Body of pancreas (tissue), 4 donors: ENCODE measurements around the gene MBD4. TPM values are rescaled to one million over a fixed set of nuclear protein-coding genes. Genes with fewer than 3 reads are reported as not detected.
"Not testable (repeated sequence)": the region's sequence is repeated elsewhere in the genome, so short reads cannot be mapped to it uniquely, and the experiment has no call there.

Experiments used
- ATAC-seq: fragments of 150-250 bp; one replicate; pipeline ENCODE4 v1.9.1; 2016
- DNase-seq, 4 donors: peaks; one replicate each; pipeline ENCODE4 v3.0.0-alpha.2; 2019
- H3K27ac ChIP-seq, 4 donors: fragments of 200-600 bp; sonication (generic); 1 replicate in 3 of 4; 2 replicates in 1 of 4; pipeline versions ENCODE4 v1.5.1 to v1.6.1; 2016 to 2019; ENCODE audit warnings: mild to moderate bottlenecking in 1 of 4, mixed read lengths in 1 of 4, moderate library complexity in 1 of 4
- H3K27me3 ChIP-seq, 2 donors: fragments of 200-600 bp; sonication (generic); one replicate each; pipeline ENCODE4 v1.6.0; 2016; ENCODE audit warnings: mild to moderate bottlenecking in 1 of 2
- H3K36me3 ChIP-seq, 2 donors: fragments of 200-600 bp; sonication (generic); replicated peaks in 1 of 2; 2 replicates each; pipeline ENCODE4 v1.5.1; 2016; ENCODE audit warnings: low read depth in 2 of 2; ENCODE audit not compliant: insufficient read depth in 1 of 2
- H3K4me1 ChIP-seq: fragments of 200-600 bp; sonication (generic); one replicate; pipeline ENCODE4 v1.6.0; 2016
- H3K4me3 ChIP-seq, 2 donors: fragments of 200-600 bp; sonication (generic); 1 replicate in 1 of 2; 2 replicates in 1 of 2; pipeline ENCODE4 v1.5.1; 2016 to 2019
- H3K9me3 ChIP-seq, 3 donors: fragments of 200-600 bp; sonication (generic); 1 replicate in 2 of 3; 2 replicates in 1 of 3; pipeline ENCODE4 v1.5.1; 2016
- POLR2A ChIP-seq, 3 donors: fragments of 450-650 bp; IDR thresholded peaks; one replicate each; pipeline ENCODE4 v1.6.1; 2016; ENCODE audit warnings: antibody characterized with exemption in 3 of 3, mild to moderate bottlenecking in 2 of 3
- WGBS, 2 donors: methylation state at CpG; one replicate each; pipeline ENCODE4 v1.1.5; 2017; 5-methylcytosine and 5-hydroxymethylcytosine counted together
- intact Hi-C: fragments of 100-400 bp; cut with DNase I; formaldehyde crosslinking; loops from one replicate; pipeline ENCODE4 v1.15.1; 2023
- total RNA-seq, 2 donors: library from RNA; depleted of rRNA; stranded (reverse); fragments of >200 nt; gene quantifications; one replicate each; pipeline ENCODE4 v1.1.0, GENCODE V29; 2016
- TF ChIP-seq, protein P1 (sequence below), 7 experiments: fragments of 450-650 bp in 4 of 7; fragments of 200-600 bp in 3 of 7; sonication (generic) in 3 of 7; IDR thresholded peaks; one replicate each; pipeline ENCODE4 v1.5.1; 2016 to 2019; ENCODE audit warnings: antibody characterized with exemption in 7 of 7

Gene MBD4
- total RNA-seq, 2 donors from 2014 or later: 18.7 to 23.1 TPM

DNA sequence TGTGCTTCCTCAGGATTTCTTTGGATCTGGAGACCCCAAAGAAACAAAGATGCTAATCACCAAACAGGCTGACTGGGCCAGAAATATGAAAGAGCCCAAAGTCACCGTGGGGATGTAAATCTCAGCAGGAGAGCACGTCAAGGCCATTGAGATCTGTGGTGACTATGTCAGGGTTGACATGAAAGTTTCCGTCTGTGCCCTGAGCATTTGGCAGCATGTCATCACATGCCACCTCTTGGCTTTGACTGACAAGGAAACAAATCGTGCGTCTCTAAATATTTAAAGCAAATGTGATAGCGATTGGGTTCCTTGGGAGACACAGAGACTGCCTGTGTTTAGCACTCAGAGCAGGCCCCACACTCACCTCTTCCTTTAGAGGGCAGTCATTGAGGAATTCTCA lies 46.5 kb downstream of the MBD4 start:
- H3K36me3 ChIP-seq: peaks cover 0 to 20% of the 10 kb centered on the region in 2 donors
- DNase-seq (no peak), ATAC-seq (no peak)
- no peak overlapping the region for H3K27ac ChIP-seq
- peaks cover 14% of the 10 kb centered on the region for H3K4me1 ChIP-seq
- H3K27me3 ChIP-seq: no peaks in the 10 kb centered on the region
- TF ChIP-seq, protein P1, sequence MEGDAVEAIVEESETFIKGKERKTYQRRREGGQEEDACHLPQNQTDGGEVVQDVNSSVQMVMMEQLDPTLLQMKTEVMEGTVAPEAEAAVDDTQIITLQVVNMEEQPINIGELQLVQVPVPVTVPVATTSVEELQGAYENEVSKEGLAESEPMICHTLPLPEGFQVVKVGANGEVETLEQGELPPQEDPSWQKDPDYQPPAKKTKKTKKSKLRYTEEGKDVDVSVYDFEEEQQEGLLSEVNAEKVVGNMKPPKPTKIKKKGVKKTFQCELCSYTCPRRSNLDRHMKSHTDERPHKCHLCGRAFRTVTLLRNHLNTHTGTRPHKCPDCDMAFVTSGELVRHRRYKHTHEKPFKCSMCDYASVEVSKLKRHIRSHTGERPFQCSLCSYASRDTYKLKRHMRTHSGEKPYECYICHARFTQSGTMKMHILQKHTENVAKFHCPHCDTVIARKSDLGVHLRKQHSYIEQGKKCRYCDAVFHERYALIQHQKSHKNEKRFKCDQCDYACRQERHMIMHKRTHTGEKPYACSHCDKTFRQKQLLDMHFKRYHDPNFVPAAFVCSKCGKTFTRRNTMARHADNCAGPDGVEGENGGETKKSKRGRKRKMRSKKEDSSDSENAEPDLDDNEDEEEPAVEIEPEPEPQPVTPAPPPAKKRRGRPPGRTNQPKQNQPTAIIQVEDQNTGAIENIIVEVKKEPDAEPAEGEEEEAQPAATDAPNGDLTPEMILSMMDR (IDR thresholded peaks at IDR 0.05): no peak
- no peak for TF ChIP-seq POLR2A (IDR thresholded peaks at IDR 0.05)
- H3K9me3 ChIP-seq: no peaks in the 10 kb centered on the region
- intact Hi-C loops: no loop called here
- 46 to 48% methylated on average over 6 of the region's 6 CpGs for WGBS, 2 donors
- H3K4me3 ChIP-seq: no peak overlapping the region

DNA sequence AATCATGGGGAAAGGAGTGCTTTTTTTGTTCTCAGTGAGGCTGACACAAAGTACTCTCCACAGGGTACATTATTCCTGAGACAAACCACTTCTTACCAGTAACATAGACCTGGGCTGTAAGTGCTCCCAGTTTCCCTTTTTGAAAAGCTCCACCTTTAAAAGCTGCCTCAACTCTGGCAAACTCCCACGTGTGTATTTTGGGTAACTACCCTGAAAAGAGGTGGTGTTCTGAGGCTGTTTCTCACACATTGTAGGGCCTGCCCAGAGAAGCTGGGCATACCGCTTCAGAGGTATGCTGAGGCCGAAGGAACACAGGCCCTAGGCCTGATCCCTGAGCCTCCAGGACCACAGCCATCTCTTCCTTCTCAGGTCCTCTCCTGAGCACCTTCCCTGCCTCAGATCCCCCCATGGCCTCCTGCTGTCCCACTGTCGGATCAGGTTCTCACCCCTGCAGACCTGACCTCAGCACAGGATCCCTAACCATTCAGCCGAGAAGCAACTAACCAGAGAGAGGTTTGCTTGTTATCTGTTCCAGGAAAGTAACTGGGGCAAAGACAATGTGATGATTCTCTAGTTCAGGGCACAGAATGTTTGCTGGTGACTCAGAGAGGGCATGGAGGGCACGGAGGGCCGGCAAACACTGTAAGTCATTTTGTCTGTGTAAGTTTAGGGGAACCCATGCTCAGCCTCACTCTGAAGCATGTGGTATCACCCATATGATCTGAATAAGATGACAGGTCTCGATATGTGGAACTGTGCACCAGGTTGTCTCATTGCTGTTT lies 47.5 kb downstream of the MBD4 start:
- ATAC-seq, H3K4me1 ChIP-seq, H3K27ac ChIP-seq, intact Hi-C loops, H3K4me3 ChIP-seq, H3K9me3 ChIP-seq, DNase-seq, H3K27me3 ChIP-seq: not testable (repeated sequence)
- 78% methylated on average over 6 of the region's 8 CpGs; no CpG with 5 or more reads in 1 of the 2 donors for WGBS, 2 donors
- peaks cover 0 to 20% of the 10 kb centered on the region in 2 donors for H3K36me3 ChIP-seq

DNA sequence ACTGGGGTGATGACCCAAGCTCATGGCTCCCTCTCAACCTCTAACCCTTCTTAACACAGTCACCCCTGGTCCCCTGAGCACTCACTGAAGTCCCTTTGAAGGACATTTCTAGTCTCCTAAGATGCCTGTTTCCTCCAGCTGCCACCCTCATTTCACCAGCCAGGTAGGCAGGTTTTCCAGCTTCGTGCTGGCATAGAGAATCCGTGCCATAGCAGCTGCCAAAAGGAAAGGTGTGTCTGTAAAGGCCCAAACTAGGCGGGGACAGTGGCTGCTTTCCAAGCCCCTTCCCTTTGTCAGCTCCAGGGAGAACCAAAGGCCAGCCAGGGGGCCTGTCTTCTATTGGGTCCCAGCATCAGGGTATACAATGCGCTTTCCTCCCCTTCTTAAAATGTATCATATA lies 48.2 kb downstream of the MBD4 start:
- ATAC-seq, H3K27me3 ChIP-seq, DNase-seq, H3K4me1 ChIP-seq, H3K9me3 ChIP-seq, H3K27ac ChIP-seq, H3K4me3 ChIP-seq, intact Hi-C loops: not testable (repeated sequence)
- H3K36me3 ChIP-seq: peaks cover 0 to 20% of the 10 kb centered on the region in 2 donors
- WGBS, 2 donors: 93 to 95% methylated on average over 4 of the region's 4 CpGs

DNA sequence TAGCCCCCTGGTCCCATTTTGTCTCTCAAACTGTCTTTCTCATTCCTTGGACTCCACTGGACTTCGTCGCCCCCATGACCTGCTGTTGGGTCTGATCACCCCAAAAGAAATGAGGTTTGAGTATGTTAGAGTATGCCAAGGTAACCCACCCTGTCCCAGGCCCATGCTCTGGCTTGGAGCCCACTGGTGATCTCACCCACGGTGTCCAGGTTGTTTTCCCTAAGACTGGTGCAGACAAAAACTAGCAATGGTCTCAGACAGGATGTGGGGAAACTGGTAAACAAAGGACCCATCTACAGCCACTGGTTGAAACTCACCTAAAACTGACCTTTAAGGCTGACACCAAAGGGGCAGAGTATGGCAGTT lies 50.2 kb downstream of the MBD4 start:
- no peak for ATAC-seq
- no peak for DNase-seq
- TF ChIP-seq, protein P1 (IDR thresholded peaks at IDR 0.05): no peak
- no peak for TF ChIP-seq POLR2A (IDR thresholded peaks at IDR 0.05)
- Histone ChIP-seq H3K4me1 (no peaks in the 10 kb centered on the region), H3K9me3 (no peaks in the 10 kb centered on the region), H3K36me3 (peaks cover 0 to 20% of the 10 kb centered on the region in 2 donors), H3K4me3 (no peak overlapping the region), H3K27me3 (no peaks in the 10 kb centered on the region), H3K27ac (no peak overlapping the region)
- intact Hi-C loops: no loop called here
- 78 to 90% methylated on average over 2 to 3 of the region's 3 CpGs for WGBS, 2 donors

DNA sequence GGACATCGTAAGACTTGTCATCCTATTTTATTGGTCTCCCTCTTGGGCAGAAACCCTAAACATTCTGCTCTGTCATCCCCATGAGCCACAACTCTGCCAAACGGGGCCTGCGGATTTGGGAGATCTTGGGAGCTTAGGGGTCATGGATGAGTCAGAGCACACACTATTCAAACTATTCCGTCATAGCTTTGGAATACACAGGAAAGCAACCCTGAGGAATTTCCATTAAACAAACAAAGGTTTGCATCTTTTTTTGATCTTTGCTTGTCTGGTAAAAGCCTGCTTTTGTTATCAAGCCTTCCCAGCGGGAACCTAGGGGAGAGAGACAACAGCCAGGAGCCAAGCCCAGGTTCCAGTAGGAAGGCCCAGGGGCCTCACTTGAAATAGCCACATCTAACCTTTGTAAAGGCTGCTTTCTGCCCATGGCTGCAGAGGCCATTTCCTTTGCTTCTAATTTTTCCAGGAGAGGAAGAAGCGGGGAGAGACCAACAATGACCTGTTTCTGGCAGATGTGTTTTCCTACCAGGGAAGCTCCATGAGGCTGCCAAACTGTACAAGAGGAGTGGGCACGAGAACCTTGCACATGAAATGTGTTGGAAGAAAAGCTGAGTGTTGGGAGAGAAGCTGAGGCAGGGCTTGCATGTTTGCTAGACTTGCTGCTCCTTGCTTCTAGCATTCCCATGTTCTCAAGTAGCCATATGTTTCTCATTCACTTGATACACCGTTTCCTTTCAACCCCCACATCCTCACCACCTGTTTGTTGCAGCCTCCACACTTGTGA lies 50.8 kb downstream of the MBD4 start:
- H3K27me3 ChIP-seq, H3K4me3 ChIP-seq, H3K4me1 ChIP-seq, H3K9me3 ChIP-seq, intact Hi-C loops, DNase-seq: not testable (repeated sequence)
- peak; percentile 53 for ATAC-seq
- Histone ChIP-seq H3K36me3 (peaks cover 0 to 20% of the 10 kb centered on the region in 2 donors), H3K27ac (peak overlapping the region in 2 of 4 donors; percentile 2 to 25)
- WGBS, 2 donors: 81 to 83% methylated on average over 7 to 8 of the region's 8 CpGs

DNA sequence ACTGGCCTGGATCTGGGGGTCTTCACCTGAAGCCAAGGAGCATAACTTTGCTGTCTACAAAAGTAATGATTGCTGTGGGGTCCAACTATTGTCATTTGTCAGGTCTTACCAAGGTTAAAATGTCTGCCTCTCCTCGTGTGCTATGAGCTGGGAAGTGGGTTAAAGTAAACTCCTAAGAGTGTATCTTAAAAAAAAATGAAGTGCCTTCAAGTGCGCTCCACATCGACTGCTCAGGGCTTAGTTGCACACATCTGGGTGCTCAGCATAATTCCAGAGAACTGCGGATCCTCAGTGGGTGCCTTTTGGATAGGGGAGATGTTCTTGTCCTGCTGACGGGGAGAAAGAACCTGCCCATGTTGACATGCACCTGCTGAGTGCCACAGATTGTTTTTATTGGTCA lies 52.3 kb downstream of the MBD4 start:
- DNase-seq (no peak), ATAC-seq (no peak)
- TF ChIP-seq POLR2A (IDR thresholded peaks at IDR 0.05): no peak
- TF ChIP-seq, protein P1 (IDR thresholded peaks at IDR 0.05): no peak
- no peaks in the 10 kb centered on the region for H3K9me3 ChIP-seq
- intact Hi-C loops: no loop called here
- peaks cover 0 to 14% of the 10 kb centered on the region in 2 donors for H3K36me3 ChIP-seq
- no peak overlapping the region for H3K27ac ChIP-seq
- H3K4me3 ChIP-seq: no peak overlapping the region
- no peaks in the 10 kb centered on the region for H3K4me1 ChIP-seq
- H3K27me3 ChIP-seq: no peaks in the 10 kb centered on the region
- 86 to 93% methylated on average over 5 of the region's 5 CpGs for WGBS, 2 donors
